Measurements from ENCODE around the gene RSPO4.

The RSPO4 gene

DNA sequence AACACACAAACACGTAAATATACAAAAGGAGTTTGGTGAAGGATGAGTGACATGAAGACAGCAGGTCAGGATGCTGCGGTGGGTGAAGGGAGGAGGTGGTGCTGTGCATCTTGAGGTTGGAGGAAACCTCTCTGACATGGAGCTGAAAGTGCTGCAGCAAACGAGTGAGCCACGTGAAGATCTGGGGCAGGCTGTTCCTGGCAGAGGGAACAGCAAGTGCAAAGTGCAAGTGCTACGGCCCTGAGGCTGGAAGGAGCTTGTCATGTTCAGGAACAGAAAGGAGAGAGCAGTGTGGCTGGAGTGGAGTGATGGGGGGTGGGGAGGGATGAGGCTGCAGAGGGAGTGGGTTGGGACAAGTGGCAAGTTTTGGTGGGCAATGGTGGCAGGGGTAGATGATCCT is 61.2 kb downstream of the RSPO4 start:
- no peak for DNase-seq

GRCh38 chr20:939606-940005 is 62.5 kb downstream of the RSPO4 start:
- no peak for DNase-seq

GRCh38 chr20:934186-934840 is 67.8 kb downstream of the RSPO4 start:
- DNase-seq, result no peak

- DNase-seq, result no peak
Measured at GRCh38 chr20:933029-933428, 69.1 kb downstream of the RSPO4 start.

GRCh38 chr20:931401-931800 is 70.7 kb downstream of the RSPO4 start:
- DNase-seq, result no peak

DNA sequence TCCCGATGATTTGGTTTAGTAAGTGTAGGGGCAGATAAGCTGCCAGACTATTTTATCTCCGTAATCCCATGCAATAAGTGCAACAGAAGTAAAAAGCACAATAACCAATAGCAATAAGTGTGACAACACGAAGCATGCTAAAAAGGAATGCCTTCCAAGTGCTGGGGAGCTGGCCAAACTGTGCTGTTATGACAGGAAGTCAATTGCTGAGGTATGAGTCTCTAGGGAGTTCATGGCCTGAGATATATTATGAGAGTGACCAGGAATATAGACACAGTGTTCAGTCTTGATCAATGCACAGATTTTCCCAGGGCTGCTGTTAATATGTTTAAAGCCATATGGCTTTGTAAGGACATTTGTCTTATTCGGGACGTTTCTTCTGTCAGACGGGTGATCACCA is 75.4 kb downstream of the RSPO4 start:
- DNase-seq, result no peak

DNA sequence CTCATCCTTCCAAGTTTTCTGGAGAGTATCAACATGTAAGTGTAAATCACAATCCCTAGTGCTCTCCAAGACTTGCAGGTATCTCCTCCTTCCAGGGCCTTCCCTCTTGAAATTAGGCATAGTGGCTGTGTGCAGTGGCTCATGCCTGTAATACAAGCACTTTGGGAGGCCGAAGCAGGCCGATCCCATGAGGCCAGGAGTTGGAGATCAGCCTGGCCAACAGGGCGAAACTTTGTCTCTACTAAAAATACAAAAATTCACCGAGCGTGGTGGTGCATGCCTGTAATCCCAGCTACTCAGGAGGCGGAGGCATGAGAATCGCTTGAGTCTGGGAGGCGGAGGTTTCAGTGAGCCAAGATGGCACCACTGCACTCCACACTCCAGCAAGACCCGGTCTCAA is 76.6 kb downstream of the RSPO4 start:
- DNase-seq, result no peak

DNA sequence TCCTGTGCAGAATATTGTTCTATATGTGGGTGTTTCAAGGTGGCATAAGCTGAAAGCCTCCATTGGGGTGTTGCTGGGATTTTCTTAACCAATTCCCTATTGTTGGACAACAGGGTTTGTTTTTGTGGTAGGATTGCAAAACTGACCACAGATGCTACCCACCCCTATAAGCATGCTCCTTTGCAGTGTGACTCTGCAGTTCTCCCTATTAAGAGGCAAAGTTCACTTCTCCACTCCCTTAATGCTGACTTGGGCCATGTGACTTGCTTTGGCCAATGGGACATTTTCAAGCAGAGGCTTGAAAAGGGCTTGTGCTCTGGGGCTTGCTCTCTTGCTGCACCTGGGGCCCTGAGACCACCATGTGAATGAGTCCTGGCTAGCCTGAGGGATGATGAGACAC is 77.5 kb downstream of the RSPO4 start:
- no peak for DNase-seq

- no peak for DNase-seq
Measured at GRCh38 chr20:922781-923180, 79.3 kb downstream of the RSPO4 start.

- DNase-seq, result no peak
Measured at GRCh38 chr20:921068-921467, 81.0 kb downstream of the RSPO4 start.

- DNase-seq, result no peak
Measured at GRCh38 chr20:920311-920710, 81.8 kb downstream of the RSPO4 start.

DNA sequence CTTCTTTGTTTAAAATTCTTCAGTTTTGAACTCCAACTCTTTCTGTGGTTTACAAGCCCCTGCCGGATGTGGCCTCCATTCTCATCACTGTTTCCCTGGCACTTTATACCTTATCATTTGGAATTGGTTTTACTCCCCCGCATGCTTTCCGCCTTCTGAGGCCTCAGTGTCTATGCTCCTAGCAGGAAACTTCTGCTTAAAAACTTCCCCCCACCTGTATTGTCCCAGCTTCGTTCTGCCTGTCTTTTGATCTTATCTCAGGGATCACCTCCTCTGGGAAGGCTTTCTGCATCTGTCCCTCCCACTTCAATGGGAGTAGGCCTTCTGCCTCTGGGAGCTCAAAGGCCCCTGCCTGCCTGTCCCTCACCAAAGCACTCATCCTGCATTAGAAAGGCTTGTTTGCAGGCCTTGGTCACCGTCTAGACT is 82.6 kb downstream of the RSPO4 start:
- no peak for DNase-seq

DNA sequence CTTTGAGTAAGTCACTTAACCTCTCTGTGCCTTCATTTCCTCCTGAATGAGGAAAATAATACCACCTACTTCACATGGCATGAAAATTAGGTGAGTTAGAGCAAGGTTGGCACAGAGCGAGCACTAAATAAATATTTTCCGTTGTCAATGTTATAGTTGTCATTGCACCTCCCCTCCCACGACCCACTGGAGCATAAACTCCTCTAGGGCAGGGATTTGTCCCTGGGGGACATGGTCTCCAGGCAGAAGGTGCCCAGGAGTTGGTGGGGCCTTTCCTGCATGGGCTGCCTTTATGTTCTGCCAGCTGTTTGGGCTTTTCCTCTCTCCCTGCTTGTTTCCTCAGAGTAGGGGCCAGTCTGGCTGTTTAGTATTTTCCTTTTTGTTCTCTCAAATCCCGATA is 84.7 kb downstream of the RSPO4 start:
- DNase-seq, result no peak

DNA sequence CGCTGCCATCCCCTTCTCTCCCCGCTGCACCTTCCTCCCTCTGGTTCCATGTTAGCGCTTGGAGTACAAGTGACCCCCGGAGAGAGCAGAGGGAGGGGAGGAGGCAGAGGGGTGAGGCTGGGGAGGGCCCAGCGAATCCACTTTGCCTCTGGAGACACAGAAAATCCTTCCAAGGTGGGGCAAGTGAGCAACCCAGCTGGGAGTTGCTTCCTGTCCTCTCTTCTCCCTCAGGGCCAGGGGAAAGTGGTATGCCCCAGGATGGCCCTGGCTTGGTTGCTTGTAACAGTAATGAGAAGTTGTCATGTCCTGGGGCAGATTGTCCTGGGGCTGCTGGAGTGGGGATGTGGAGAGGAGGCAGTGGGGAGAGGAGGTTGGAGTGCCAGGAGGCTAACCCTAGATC is 85.3 kb downstream of the RSPO4 start:
- DNase-seq, result no peak

DNA sequence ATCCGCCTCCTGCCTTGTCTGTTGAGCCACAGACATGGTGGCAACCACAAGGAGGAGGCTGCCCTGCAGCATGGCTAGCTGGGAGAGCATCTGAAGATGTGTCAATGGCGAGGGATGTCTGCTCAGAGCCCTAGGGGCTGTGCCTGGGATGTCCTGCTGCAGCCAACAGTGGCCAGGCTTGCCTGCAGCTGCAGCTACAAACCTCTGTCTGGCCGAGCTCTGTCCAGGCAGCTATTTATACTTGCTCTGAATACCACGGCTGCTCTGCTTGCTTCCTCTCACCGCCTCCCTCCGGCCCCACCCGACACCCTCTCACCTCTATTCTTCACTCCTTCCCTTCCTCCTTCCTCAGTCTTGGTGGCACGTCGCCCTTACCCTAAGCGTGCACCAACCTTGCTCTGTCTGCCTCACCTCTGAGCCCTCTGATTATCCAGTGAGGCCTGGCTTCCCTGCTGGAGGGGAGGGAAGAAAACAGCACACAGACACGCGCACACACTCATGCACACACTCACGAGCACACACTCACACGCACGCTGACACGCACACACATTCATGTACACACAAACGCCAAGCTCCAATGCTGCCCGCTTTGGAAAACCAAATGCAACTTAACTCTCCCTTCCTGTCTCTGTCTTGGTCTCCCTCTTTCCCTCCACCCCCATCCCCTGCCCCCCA is 85.8 kb downstream of the RSPO4 start, which contains the start of gene ANGPT4:
ANGPT4 (minus strand) TSS at position 210 of the 675 bp plus-strand sequence; CDS start at position 90, 120 bp downstream.
- no peak for DNase-seq

DNA sequence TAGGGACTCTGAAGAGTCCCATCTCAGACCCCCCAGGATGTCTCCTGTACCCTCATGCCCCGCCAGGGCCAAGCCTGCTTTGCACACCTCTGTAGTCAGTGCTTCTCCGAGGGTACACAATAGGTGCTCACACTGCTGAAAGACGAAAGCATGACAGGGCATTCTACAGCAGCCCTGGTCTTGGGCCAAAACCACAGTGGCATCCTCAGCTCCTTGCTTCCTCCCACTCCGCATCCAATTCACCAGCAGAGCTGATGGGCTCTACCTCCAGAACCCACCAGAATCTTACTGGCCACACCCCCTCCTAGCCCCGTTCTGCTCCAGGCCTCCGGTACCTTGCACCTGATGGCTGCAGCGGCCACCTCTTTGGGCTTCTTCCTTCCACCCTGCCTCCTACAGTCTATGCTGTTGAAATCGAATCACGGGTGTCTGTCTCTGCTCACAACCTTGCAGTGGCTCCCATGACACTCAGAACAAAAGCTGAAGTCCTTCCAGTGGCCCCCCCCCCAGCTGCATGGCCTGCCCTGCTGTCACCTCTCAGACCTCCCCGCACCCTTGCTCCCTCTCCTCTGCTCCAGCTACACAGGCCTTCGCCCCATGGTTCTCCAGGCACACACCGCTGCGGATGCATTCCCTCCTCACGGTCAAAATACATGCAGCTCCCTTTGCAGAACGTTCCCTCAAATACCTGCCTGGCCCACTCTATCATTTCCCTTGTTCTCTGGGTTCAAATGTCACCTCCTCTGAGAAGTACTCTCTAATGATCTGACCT is 87.2 kb downstream of the RSPO4 start:
- no peak for DNase-seq

GRCh38 chr20:913306-913849 is 88.7 kb downstream of the RSPO4 start:
- no peak for DNase-seq

- no peak for DNase-seq
Measured at GRCh38 chr20:911882-912600, 90.1 kb downstream of the RSPO4 start.

- DNase-seq, result no peak
Measured at GRCh38 chr20:910870-911770, 91.0 kb downstream of the RSPO4 start.

DNA sequence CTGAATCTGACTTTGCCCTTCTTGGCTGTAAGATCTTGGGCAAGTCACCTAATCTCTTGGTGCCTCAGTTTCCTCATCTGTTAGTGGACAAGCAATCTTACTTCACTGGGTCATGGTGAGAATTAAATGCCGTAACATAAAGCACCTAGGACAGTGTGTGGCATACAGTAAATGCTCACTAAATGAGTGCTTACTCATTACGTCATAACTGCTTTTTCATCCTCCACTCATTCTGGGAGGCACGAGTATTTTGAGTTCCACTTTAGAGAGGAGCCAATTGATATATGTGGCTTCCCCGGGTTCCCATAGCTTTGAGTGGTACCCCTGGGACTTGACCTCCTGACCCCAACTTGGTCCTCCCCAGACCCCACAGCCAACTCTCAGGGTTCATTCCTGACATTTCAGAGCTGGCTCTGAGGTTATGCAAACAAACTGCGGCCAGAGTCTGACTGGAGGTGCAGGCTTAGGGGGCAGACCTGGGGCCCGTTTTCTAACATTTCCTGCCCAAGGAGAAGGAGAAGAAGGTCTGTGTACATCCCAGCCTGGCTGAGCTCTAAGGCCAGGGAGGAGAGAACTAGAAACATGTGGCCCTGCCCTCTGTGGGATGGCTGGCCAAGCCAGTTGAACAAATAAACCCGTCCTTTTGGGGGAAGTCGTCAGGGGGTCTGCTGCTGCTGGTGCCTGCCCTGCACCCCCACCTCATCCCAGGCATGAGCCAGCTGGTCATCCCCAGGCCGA is 91.8 kb downstream of the RSPO4 start:
- DNase-seq, result no peak

DNA sequence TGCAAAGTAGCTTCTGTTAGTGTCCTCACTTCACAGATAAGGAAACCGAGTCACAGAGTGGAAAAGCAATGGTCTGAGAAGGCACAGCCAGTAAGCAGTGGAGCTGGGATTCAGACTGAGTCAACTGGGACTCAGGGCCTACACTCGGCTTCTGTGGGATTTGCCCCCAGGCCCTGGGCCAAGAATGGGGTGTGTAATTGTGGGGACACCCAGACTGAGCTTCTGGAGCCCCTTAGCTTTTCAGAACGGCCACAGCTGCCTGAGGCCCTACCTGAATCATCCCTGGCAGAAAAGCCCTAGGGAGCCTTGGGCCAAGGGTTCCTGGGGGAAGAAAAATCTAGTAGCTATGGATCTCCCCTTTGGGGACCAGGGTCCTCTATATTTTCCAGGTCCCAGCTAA is 92.5 kb downstream of the RSPO4 start:
- no peak for DNase-seq
